22Rv1 (cell line): ENCODE measurements around the gene ABCB8.

Experiments used
- ZFX ChIP-seq: fragments of 450-650 bp; IDR thresholded peaks from 2 replicates; pipeline ENCODE4 v1.6.1; 2017; ENCODE audit warnings: antibody characterized with exemption, borderline replicate concordance
- TF ChIP-seq, protein P1 (sequence below): fragments of 450-650 bp; IDR thresholded peaks from 2 replicates; pipeline ENCODE4 v1.5.1; 2017; ENCODE audit warnings: mild to moderate bottlenecking

DNA sequence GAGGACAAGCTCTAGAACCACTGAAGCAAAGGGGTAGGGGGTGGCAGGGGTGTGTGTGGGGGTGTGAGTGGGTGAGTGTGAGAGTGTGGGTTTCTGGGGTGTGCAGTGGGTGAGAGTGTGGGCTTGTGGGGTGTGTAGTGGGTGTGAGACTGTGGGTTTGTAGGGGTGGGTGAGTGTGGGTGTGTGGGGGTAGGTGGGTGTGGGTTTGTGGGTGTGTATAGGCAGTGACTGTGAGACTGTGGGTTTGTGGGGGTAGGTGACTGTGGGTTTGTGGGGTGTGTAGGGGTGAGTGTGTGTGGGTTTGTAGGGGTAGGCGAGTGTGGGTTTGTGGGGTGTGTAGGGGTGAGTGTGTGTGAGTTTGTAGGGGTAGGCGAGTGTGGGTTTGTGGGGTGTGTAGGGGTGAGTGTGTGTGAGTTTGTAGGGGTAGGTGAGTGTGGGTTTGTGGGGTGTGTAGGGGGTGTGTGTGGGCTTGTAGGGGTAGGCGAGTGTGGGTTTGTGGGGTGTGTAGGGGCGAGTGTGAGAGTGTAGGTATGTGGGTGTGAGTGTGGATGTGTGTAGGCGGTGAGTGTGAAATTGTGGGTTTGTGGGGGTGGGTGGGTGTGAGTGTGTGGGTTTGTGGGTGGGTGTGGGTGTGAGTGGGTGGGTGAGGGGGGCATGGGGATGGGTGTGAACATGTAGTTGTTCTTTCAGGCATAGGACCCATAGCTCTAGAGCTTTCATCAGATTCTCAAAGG is 28.6 kb upstream of the ABCB8 start:
- TF ChIP-seq, protein P1, sequence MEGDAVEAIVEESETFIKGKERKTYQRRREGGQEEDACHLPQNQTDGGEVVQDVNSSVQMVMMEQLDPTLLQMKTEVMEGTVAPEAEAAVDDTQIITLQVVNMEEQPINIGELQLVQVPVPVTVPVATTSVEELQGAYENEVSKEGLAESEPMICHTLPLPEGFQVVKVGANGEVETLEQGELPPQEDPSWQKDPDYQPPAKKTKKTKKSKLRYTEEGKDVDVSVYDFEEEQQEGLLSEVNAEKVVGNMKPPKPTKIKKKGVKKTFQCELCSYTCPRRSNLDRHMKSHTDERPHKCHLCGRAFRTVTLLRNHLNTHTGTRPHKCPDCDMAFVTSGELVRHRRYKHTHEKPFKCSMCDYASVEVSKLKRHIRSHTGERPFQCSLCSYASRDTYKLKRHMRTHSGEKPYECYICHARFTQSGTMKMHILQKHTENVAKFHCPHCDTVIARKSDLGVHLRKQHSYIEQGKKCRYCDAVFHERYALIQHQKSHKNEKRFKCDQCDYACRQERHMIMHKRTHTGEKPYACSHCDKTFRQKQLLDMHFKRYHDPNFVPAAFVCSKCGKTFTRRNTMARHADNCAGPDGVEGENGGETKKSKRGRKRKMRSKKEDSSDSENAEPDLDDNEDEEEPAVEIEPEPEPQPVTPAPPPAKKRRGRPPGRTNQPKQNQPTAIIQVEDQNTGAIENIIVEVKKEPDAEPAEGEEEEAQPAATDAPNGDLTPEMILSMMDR, result no peak
- TF ChIP-seq ZFX, result no peak
